C4-2B (cell line): ENCODE results near the gene MSRB1.

Source experiments
- H3K27ac ChIP-seq: fragments of 450-650 bp; 2 replicates; pipeline ENCODE4 v1.5.1; 2017
- CTCF ChIP-seq: fragments of 450-650 bp; conservative IDR thresholded peaks from 2 replicates; pipeline ENCODE4 v1.5.1; 2017; ENCODE audit warnings: mild to moderate bottlenecking
- ZFX ChIP-seq: fragments of 450-650 bp; IDR thresholded peaks from 2 replicates; pipeline ENCODE4 v1.6.1; 2017

MSRB1 gene

GRCh38 chr16:1981398-1981836, 38.4 kb upstream of the MSRB1 start, which contains the start of gene NOXO1:
TSS of gene NOXO1 (minus strand) at chr16:1981469. CDS start at chr16:1981179, 290 bp downstream.
- TF ChIP-seq CTCF (no peak), ZFX (no peak)
- no peak within 1 kb of the TSS for H3K27ac ChIP-seq

- H3K27ac ChIP-seq = no peak overlapping the region
- TF ChIP-seq ZFX (no peak), CTCF (no peak)
Observed at GRCh38 chr16:1980770-1981087, 37.7 kb upstream of the MSRB1 start.

- H3K27ac ChIP-seq = no peak overlapping the region
- TF ChIP-seq CTCF (no peak), ZFX (no peak)
Observed at GRCh38 chr16:1980030-1980769, 37.2 kb upstream of the MSRB1 start.

GRCh38 chr16:1979271-1980029, 36.5 kb upstream of the MSRB1 start:
- TF ChIP-seq CTCF (no peak), ZFX (no peak)
- H3K27ac ChIP-seq = no peak overlapping the region

GRCh38 chr16:1978476-1979120, 35.6 kb upstream of the MSRB1 start:
- TF ChIP-seq CTCF (no peak), ZFX (no peak)
- no peak overlapping the region for H3K27ac ChIP-seq

- no peak overlapping the region for H3K27ac ChIP-seq
- TF ChIP-seq ZFX (no peak), CTCF (no peak)
Observed at GRCh38 chr16:1977875-1978268, 34.9 kb upstream of the MSRB1 start.
